ENCODE results near the gene FCER1G. TPM values are rescaled to one million over a fixed set of nuclear protein-coding genes. Genes with fewer than 3 reads are reported as not detected.
A peak's percentile ranks its signal among the peaks of the same experiment; 100 is the strongest.
"Not testable (repeated sequence)": the region's sequence is repeated elsewhere in the genome, so short reads cannot be mapped to it uniquely, and the experiment has no call there.

Gene FCER1G
- total RNA-seq, 1 donor from 2014 or later: 0.71 TPM

- Mint-ChIP-seq H3K9me3 (peaks cover 31% of the 10 kb centered on the region), H3K36me3 (ENCODE audit: low read depth) (peaks cover 11% of the 10 kb centered on the region), H3K27me3 (ENCODE audit: low read depth) (peaks cover 43% of the 10 kb centered on the region)
- H3K4me3 Mint-ChIP-seq (ENCODE audit: low read depth); H3K27ac Mint-ChIP-seq; DNase-seq (ENCODE audit: low spot score); H3K4me1 Mint-ChIP-seq (ENCODE audit: low read depth); intact Hi-C loops (cut with micrococcal nuclease): not testable (repeated sequence)
Measured at GRCh38 chr1:161257109-161257508, 42.0 kb downstream of the FCER1G start.

- peaks cover 31% of the 10 kb centered on the region for H3K9me3 Mint-ChIP-seq
- H3K27ac Mint-ChIP-seq: no peak within 1 kb of the TSS
- H3K36me3 Mint-ChIP-seq (ENCODE audit: low read depth): peaks cover 11% of the 10 kb centered on the region
- H3K27me3 Mint-ChIP-seq (ENCODE audit: low read depth): peaks cover 46% of the 10 kb centered on the region
- intact Hi-C loops (cut with micrococcal nuclease): no loop called here
- H3K4me3 Mint-ChIP-seq (ENCODE audit: low read depth): peak within 1 kb of the TSS; percentile 62
- H3K4me1 Mint-ChIP-seq (ENCODE audit: low read depth): peaks cover 4% of the 10 kb centered on the region
- DNase-seq (ENCODE audit: low spot score): peak; percentile 10
Measured at GRCh38 chr1:161258439-161259344, 43.6 kb downstream of the FCER1G start, which contains the start of gene PCP4L1. Gene PCP4L1 (plus strand): TSS chr1:161258745. CDS start chr1:161258975, 230 bp downstream.

- peaks cover 4% of the 10 kb centered on the region for H3K4me1 Mint-ChIP-seq (ENCODE audit: low read depth)
- H3K9me3 Mint-ChIP-seq: peaks cover 31% of the 10 kb centered on the region
- H3K27me3 Mint-ChIP-seq (ENCODE audit: low read depth): peaks cover 46% of the 10 kb centered on the region
- peaks cover 11% of the 10 kb centered on the region for H3K36me3 Mint-ChIP-seq (ENCODE audit: low read depth)
- H3K4me3 Mint-ChIP-seq (ENCODE audit: low read depth): peak overlapping the region; percentile 43
- intact Hi-C loops (cut with micrococcal nuclease): no loop called here
- no peak for DNase-seq (ENCODE audit: low spot score)
- no peak overlapping the region for H3K27ac Mint-ChIP-seq
Measured at GRCh38 chr1:161259345-161259702, 44.2 kb downstream of the FCER1G start.

GRCh38 chr1:161259765-161260164, 44.7 kb downstream of the FCER1G start:
- Mint-ChIP-seq H3K4me3 (ENCODE audit: low read depth) (peak overlapping the region; percentile 43), H3K27ac (no peak overlapping the region), H3K4me1 (ENCODE audit: low read depth) (peaks cover 4% of the 10 kb centered on the region), H3K9me3 (peaks cover 31% of the 10 kb centered on the region), H3K27me3 (ENCODE audit: low read depth) (peaks cover 46% of the 10 kb centered on the region), H3K36me3 (ENCODE audit: low read depth) (peaks cover 11% of the 10 kb centered on the region)
- DNase-seq (ENCODE audit: low spot score): no peak
- intact Hi-C loops (cut with micrococcal nuclease): no loop called here

- peaks cover 28% of the 10 kb centered on the region for H3K9me3 Mint-ChIP-seq
- no peak for DNase-seq (ENCODE audit: low spot score)
- H3K27ac Mint-ChIP-seq: no peak overlapping the region
- H3K4me1 Mint-ChIP-seq (ENCODE audit: low read depth): peaks cover 4% of the 10 kb centered on the region
- peaks cover 44% of the 10 kb centered on the region for H3K27me3 Mint-ChIP-seq (ENCODE audit: low read depth)
- no peak overlapping the region for H3K4me3 Mint-ChIP-seq (ENCODE audit: low read depth)
- intact Hi-C loops (cut with micrococcal nuclease): no loop called here
- peaks cover 11% of the 10 kb centered on the region for H3K36me3 Mint-ChIP-seq (ENCODE audit: low read depth)
Measured at GRCh38 chr1:161260376-161261260, 45.5 kb downstream of the FCER1G start.

GRCh38 chr1:161261261-161262235, 46.5 kb downstream of the FCER1G start:
- Mint-ChIP-seq H3K36me3 (ENCODE audit: low read depth) (peaks cover 11% of the 10 kb centered on the region), H3K4me1 (ENCODE audit: low read depth) (peaks cover 4% of the 10 kb centered on the region), H3K27me3 (ENCODE audit: low read depth) (peaks cover 47% of the 10 kb centered on the region), H3K27ac (no peak overlapping the region), H3K9me3 (peaks cover 20% of the 10 kb centered on the region), H3K4me3 (ENCODE audit: low read depth) (no peak overlapping the region)
- DNase-seq (ENCODE audit: low spot score): no peak
- intact Hi-C loops (cut with micrococcal nuclease): no loop called here

GRCh38 chr1:161265305-161265704, 50.2 kb downstream of the FCER1G start:
- Mint-ChIP-seq H3K27ac (no peak overlapping the region), H3K27me3 (ENCODE audit: low read depth) (peaks cover 26% of the 10 kb centered on the region), H3K4me3 (ENCODE audit: low read depth) (no peak overlapping the region), H3K36me3 (ENCODE audit: low read depth) (no peaks in the 10 kb centered on the region), H3K9me3 (no peaks in the 10 kb centered on the region), H3K4me1 (ENCODE audit: low read depth) (no peaks in the 10 kb centered on the region)
- intact Hi-C loops (cut with micrococcal nuclease): no loop called here
- no peak for DNase-seq (ENCODE audit: low spot score)

GRCh38 chr1:161266202-161266601, 51.1 kb downstream of the FCER1G start:
- Mint-ChIP-seq H3K36me3 (ENCODE audit: low read depth) (no peaks in the 10 kb centered on the region), H3K4me1 (ENCODE audit: low read depth) (no peaks in the 10 kb centered on the region), H3K9me3 (no peaks in the 10 kb centered on the region), H3K27ac (no peak overlapping the region), H3K27me3 (ENCODE audit: low read depth) (peaks cover 19% of the 10 kb centered on the region), H3K4me3 (ENCODE audit: low read depth) (no peak overlapping the region)
- no peak for DNase-seq (ENCODE audit: low spot score)
- intact Hi-C loops (cut with micrococcal nuclease): no loop called here

GRCh38 chr1:161266836-161267235, 51.7 kb downstream of the FCER1G start:
- H3K36me3 Mint-ChIP-seq (ENCODE audit: low read depth): no peaks in the 10 kb centered on the region
- intact Hi-C loops (cut with micrococcal nuclease): no loop called here
- H3K27me3 Mint-ChIP-seq (ENCODE audit: low read depth): peaks cover 12% of the 10 kb centered on the region
- no peak overlapping the region for H3K27ac Mint-ChIP-seq
- no peaks in the 10 kb centered on the region for H3K4me1 Mint-ChIP-seq (ENCODE audit: low read depth)
- no peak for DNase-seq (ENCODE audit: low spot score)
- no peak overlapping the region for H3K4me3 Mint-ChIP-seq (ENCODE audit: low read depth)
- no peaks in the 10 kb centered on the region for H3K9me3 Mint-ChIP-seq

- no peaks in the 10 kb centered on the region for H3K4me1 Mint-ChIP-seq (ENCODE audit: low read depth)
- no peaks in the 10 kb centered on the region for H3K36me3 Mint-ChIP-seq (ENCODE audit: low read depth)
- DNase-seq (ENCODE audit: low spot score): no peak
- H3K9me3 Mint-ChIP-seq: no peaks in the 10 kb centered on the region
- H3K4me3 Mint-ChIP-seq (ENCODE audit: low read depth): no peak overlapping the region
- intact Hi-C loops (cut with micrococcal nuclease): no loop called here
- H3K27me3 Mint-ChIP-seq (ENCODE audit: low read depth): peaks cover 10% of the 10 kb centered on the region
- no peak overlapping the region for H3K27ac Mint-ChIP-seq
Measured at GRCh38 chr1:161267321-161267720, 52.2 kb downstream of the FCER1G start.

Measured in activated T-helper 2 cell treated with anti-CD3 and anti-CD28 coated beads, Interferon-gamma antibody, Interleukin-2, Interleukin-4, amounts not matched to agents 10 μg/mL and 5 μg/mL and 100 μg/mL, durations not matched to agents 14 hours and 24 hours and 36 hours (primary cell).